Measurements from ENCODE around the gene CEP20.

DNA sequence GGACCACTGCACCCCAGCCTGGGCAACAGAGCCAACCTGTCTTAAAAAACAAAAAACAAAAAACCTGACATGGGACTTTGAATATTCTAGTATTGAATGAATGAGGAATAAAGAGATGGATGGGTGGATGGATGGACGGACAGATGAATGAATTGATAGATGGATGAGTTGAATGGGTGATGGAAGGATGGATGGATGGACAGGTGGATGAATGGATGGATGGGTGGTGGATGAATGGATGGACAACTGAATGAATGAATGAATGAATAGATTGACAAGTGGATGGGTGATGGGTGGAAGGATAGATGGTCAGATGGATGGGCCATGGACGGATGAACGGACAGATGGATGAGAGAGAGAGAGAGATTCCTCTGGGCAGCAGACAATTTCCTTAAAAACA is 22.8 kb upstream of the CEP20 start:
- TF ChIP-seq POLR2A (IDR thresholded peaks at IDR 0.05; ENCODE audit: low read depth, low read length) = no peak
- no peak for TF ChIP-seq POLR2AphosphoS5 (IDR thresholded peaks at IDR 0.05; ENCODE audit: low read depth, low read length)

All from GM12891 (cell line).